Stimulated activated naive CD4-positive, alpha-beta T cell treated with Interleukin-2 at 50 U/mL for 16 hours (primary cell): ENCODE measurements around the gene ETV1.

ENCODE experiments used
- DNase-seq: peaks from one replicate; lab custom pipeline; 2025; lab: John Stamatoyannopoulos, UW

Gene ETV1

GRCh38 chr7:13879994-13880686 lies 109.3 kb downstream of the ETV1 start:
- no peak for DNase-seq

- DNase-seq: no peak
Measured at GRCh38 chr7:13879143-13879542, 110.3 kb downstream of the ETV1 start.

- DNase-seq: no peak
Measured at GRCh38 chr7:13878154-13878553, 111.3 kb downstream of the ETV1 start.

DNA sequence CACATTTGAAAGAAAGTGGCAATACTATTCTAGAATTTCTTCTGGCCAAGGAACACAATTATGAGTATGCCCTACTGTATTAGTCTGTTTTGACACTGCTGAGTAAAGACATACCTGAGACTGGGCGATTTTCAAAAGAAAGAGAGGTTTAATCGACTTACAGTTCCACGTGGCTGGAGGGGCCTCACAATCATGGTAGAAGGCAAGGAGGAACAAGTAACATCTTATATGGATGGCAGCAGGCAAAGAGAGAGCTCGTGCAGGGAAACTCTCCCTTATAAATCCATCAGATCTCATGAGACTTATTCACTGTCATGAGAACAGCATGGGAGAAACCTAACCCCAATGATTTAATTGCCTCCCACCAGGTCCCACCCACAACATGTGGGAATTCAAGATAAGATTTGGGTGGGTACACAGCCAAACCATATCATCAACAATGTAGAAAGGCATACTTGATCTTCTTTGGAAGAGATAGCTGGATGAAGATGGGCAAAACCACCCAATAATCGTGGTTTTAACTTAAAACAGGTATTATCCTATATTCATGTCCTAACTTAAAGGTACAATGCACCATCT lies 113.9 kb downstream of the ETV1 start:
- no peak for DNase-seq

- DNase-seq: no peak
Measured at GRCh38 chr7:13874783-13875182, 114.7 kb downstream of the ETV1 start.

DNA sequence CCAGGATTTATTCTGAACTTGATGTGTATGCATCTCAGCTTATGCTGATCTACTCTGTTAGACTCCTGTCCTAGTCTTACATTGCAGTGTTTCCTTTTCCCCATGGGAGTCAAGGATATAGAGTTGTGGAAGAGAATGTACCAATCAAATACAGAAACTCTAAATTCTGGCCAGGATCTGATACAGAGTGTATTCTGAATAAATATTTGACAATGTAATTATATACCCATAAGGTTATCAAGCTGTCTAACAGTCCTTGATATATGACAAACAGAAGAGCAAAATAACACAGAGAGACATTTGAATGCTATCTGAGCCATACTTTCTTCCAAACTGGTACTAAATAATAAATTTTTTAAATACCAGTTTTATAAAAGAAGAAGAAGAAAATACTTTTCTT lies 116.8 kb downstream of the ETV1 start:
- no peak for DNase-seq

DNA sequence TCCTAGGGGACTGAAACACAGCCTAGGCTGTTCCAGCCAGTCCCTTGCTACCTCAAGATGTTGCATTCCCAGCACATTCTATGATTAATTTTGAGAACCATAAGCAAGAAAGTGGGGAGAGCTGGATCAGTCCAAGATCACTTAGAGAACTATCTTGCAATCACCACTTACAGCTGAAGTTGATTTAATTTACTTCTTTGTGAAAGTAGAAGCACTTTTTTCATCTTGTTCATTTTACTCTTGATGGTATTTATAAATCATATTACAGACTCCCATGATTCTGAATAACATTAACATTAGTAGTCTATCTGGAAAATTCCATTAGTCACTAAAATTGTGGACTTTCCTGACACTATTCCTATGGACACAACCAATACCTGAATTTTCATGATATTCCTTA lies 118.5 kb downstream of the ETV1 start:
- no peak for DNase-seq

DNA sequence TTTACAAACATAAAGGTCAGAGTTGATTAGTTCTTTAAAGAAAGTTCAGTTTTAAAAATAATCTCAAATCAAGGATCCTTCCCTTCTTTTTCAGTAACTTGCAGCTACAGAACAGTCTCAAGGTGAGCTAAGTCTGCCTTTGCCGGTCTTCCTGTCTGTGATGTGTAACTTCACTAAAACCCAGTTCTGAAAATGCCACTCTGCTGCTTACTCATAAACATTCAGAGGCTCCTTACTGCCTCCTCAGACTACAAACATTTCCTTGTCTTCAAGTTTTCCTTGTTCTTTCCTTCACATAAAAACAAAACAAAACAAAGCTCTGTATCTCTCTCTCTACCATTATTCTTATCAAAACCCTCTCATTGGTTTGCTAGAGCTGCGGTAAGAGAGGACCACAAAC lies 128.7 kb downstream of the ETV1 start:
- no peak for DNase-seq

- DNase-seq: no peak
Measured at GRCh38 chr7:13856012-13856411, 133.5 kb downstream of the ETV1 start.

DNA sequence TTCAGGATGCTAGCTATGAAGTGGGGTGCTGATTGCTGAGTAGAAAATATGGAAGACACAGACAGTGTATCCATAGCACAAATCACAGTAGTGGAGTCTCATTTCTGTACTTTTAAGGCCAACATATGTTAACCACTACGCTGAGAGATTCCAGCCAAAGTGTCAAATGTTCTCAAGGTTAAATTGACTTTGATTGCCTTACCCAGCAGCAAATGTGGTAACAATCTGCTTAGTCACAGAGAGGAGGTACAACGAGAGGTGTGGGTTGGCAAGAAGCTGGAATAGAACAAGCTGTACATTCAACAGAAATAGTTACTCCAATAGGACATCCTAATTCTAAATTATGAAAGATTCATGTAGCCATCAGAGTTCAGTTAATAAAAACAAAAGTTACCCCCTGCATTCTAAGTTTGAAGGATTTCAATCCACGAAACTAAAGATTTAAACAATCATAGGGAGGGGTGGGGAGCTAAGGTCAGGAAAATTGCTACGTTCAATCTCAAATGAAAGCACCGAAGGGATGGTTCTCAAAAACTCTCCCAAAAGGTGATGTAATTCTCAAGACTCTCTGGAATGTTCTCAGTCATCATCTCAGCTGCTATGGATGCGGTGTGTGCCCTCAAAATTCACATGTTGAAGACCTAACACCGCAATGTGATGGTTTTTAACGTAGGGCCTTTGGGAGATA lies 137.0 kb downstream of the ETV1 start:
- no peak for DNase-seq

GRCh38 chr7:13851736-13852135 lies 137.7 kb downstream of the ETV1 start:
- DNase-seq: no peak

DNA sequence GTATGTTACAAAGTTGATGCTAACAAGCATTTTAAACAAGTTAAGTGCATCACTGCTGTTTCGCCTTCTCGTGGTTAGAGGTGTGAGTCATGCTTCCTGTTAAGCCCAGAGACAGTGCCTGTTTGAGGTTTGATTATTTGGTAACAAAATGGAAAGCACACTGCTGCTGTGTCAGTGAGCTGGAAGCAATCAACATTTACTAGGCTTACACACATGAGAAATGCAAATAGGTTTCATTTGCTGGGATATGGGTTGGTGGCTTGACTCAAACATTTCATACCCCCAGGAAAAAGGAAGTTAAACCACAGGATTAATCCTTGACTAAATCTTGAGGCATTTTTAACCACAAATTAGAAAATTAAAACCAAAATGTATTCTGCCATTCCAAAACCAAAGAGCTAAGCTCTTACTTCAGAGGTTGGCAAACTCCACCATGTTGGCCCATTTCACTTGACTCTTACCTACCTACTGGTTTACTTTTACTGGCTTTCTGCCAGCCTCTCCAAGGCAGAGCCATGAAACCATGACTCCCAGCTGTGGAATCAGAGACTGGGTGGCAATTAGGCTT lies 139.2 kb downstream of the ETV1 start:
- DNase-seq: peak; percentile 51

- DNase-seq: no peak
Measured at GRCh38 chr7:13849163-13849892, 140.1 kb downstream of the ETV1 start.

DNA sequence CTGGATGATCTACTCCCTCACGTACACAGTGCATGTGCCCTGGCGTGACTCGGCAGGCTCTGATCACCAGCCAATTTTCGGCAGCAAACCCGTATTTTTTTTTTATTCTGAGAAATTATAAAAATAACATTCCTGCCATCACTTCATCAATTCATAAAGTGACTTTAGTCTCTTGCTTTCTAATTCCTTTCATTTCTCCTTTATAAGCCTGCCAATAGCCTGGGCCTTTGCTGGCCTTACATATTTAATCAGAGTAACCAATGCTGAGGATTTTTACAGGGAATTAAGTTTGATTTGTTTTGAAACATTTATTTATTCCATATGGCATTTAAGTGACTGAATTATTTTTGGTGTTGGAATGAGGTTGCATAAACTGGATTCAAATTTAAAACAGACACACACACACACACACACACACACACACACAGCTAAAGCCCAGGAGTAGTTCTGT lies 140.8 kb downstream of the ETV1 start:
- DNase-seq: no peak

GRCh38 chr7:13846386-13846785 lies 143.1 kb downstream of the ETV1 start:
- DNase-seq: no peak

DNA sequence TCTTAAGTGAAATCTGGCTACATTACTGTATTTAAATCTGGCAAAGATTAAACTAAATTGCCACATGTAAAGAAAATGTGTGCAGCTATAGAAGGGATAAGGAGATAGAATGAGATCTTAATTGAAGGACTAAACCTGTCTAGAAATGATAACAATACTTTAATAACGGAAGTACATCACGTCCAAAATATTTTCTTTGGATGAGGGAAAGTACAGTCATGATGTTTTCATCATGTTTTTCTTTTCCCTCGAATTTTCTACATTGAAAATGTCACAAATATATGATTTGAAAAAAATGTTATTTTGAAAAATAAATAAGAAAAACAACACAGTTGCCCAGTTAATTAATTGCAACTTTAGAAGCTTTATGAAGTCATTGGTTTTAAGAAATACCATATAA lies 143.9 kb downstream of the ETV1 start:
- no peak for DNase-seq

DNA sequence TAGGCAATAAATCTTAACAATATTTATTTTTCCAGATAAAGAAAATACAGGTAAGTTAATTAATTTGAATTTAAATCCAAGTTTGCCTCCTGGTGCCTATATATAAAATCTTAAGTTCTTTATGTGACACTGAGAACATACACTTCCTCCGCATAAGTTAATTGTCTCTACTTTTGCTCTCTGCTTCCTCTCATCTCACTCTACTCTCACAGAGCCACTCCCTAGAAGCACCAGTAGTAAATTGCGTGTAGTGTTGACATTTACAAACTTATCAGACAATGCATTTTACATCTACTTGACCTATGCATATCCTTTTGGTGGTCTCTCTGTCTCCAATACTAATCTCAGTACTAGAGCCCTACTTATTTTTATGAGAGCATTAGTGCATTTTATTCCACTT lies 144.5 kb downstream of the ETV1 start:
- no peak for DNase-seq

DNA sequence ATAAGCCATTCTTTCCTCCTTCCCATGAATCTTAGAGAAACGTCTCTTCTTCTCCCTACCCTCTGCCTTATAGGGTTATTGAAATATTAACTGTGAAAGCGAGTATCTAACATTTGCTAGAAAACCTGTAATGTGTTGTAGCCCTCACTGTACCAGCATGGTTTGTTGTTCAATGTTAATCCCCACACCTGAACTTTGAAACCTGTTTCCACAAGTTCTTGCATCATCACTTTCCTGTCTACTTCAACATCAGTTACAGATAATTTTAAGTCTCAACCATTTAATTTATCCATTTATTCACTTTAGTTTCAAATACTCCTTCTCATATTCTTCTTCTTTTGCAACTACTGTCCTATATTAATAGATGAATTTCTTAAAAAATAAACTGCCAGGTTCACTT lies 148.2 kb downstream of the ETV1 start:
- no peak for DNase-seq
